Activated CD4-positive, alpha-beta T cell treated with anti-CD3 and anti-CD28 coated beads, Interleukin-2, amount 50 U/mL, for 48 hours (primary cell): ENCODE results near the gene ARGFX.
"Not testable (repeated sequence)": the region's sequence is repeated elsewhere in the genome, so short reads cannot be mapped to it uniquely, and the experiment has no call there.

Source experiments
- DNase-seq, 2 experiments: peaks; one replicate each; pipeline ENCODE4 v3.0.0-alpha.2; 2020

ARGFX gene

DNA sequence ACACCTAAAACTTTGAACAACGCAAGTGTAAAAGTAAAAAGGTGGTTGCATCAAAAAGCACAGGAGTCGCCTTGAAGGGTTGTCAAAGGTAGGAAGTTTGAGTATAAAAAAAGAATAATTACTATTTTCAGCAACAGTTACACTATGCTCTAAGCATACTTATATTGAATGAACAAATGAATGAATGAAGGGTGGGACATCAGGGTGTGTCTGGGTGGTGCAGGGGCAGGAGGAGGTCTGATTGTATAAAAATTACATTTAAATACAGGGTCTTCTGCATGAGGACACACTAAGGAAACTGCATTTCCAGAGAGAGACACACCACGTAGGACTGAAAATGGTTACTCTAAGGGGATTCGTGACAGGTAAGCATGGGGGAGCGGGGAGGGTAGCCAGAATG lies at the start of gene ARGFX:
Gene ARGFX (plus strand): TSS at position 301 of the 400 bp plus-strand sequence. CDS start 2,765 bp downstream, outside the sequence.
- no peak for DNase-seq

DNA sequence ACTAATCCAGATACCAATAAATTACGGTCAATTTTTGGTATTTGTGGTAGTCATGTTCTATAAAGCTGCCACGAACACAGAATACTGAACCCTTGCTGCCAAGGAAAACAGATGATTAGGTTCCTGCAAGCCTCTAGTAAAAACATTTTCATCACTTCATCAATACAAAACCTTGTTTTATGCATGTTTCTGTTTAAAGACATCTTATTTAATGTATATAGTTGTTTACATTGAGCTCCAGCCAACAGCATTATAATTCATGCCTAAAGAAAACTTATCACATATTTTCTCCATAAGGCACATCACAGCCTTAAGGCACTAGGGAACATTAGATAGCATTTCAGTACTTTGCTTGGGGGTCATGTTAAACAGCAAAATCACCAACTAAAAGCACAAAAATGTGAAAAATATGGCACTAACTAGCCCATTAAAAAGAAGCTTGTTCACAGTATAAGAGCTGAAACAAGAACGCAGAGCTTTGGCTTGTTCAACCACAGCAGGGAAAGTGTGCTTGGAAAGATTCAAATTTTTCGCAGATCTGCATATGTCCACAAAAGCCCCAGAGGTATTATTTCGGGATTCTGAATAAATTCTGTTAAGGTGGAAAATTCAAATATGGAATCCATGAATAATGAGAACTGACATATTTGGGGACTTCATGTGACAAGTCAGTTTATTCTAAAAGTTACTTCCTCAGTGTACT lies 49.6 kb upstream of the ARGFX start:
- no peak for DNase-seq

DNA sequence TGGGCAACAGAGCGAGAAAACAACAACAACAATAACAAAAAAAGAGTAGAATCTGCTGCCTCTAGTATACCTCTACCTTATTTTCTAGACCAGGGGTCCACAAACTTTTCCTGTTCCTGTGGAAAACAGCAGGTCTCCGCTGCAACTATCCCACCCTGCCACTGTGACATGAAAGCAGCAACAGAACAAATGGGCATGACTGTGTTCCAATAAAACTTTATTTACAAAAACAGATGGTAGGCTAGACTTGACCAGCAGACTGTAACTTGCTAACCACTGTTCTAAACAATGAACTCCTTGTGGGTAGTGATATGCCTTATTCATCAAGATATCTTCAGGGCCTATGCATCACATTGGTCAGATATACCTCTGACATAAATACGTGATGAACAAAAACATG lies 47.2 kb upstream of the ARGFX start:
- DNase-seq = no peak

DNA sequence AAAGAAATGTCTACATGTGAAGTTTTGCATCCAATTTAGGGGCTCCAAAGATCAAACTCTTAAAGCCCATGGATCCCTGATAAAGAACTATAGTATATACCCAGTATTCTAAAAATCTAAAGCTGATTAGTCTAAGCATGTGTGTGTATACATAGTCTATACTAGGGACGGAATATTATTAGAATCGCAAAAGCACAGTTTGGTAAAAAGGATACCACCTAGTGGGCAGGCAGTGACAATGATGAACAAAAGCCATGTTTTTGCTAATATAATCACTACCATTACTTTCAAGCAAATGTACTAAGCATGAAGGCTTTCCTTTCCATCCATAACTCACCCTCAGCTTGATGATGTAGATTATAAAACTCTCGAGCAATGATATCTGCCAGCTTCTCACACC lies 38.4 kb upstream of the ARGFX start:
- DNase-seq = no peak

DNA sequence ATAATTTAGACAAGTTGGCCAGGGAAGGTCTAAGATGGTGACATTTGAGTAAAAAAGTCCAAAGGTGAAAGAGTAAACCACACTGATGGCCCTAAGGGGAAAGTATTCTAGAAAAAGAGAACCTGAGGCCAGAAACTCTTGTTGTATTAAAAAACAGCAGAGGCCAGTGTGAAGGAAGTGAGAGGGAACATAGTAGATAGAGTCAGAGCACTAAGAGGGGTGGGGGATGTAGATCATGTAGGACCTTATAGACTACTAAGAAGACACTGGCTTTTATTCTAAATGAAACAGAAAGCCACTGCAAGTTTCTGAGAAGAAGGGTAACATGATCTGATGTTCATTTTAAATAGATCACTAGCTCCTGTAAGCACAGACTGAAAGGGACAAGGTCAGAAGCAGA lies 36.5 kb upstream of the ARGFX start:
- DNase-seq = no peak

DNA sequence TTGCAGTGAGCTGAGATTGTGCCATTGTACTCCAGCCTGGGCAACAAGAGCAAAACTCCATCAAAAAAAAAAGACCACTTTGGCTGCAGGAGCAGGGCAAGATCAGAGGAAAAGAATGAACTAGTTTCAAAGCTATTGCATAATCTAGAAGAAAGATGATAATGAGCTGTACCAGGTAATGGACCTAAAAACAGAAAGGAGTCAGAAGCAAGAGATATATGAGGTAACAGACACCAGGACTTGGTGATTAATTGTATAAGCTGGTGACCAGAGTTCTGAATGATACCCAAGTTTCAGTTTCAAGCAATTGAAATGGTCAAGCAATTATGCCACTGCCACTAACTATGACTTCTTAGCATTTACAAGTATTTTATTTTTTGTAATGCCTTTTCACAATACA lies 24.8 kb upstream of the ARGFX start:
- DNase-seq = no peak

DNA sequence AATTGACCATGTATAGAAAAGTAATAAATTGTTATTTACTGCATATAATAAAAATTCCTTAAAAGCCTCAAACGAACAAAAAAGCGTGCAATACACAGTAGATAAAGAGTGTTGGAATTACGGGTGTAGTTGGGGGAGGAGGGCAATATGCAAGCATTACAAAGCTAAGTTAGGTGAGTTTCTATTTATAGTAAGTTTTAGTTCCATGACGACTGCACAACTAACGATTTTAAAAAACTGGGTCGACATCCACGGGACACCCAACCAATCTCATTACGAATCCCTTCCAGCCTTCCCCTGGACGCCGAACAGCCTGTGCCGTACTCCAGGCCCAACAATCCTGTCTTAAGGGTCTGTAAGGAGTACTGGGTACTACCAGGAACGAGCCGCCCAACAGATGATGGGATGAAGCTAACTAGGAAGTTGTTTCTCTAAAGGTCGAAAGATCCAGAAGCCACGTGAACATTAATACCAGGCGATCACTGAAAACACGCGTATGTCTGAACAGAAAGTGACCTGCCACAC lies 22.6 kb upstream of the ARGFX start:
- DNase-seq = no peak

DNA sequence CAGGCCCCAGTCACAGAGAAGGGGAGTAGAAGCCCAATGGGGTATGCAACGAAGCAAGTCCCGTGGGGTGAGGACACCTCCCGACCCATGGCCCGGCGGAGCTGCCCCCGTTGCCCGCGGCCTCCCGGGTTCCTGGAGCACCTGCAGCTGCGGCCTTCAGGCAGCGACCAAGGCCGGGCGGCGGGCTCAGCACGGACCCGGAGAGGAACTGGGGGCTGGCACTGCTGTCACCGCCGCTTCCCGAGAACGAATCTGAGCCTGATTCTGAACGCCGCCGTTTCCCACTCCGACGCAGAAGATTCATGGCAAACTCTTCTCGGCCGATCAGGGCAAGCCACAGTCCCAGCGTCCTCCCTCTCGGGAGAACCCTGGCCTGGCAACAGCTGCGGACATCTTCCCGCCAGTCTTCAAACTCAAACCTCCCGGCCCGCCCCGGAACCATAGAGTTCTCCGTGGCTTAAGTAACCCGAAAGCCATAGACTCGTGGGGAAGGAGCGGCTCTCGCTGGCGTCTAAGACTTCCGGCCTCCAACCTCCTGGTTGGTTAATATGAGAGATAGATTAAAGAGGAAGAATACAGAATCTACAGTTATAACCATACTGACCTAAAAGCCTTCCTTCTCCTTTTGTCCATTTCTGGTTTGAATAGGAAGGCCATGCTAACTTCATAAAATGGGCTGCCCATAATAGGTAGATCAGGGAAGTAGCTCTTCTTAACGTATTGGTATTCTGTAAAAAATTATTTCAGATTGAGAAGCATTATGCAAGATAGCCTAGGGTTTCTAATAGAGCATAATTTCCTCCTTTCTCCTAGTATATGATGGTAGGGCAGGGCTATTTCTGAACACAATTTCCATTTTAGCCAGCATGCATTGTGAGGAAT lies 21.9 kb upstream of the ARGFX start, which contains the start of gene POLQ:
Gene POLQ (minus strand): TSS at position 415 of the 882 bp plus-strand sequence. CDS start 111 bp downstream, at position 304.
- peak; percentile 86 to 89 for DNase-seq

DNA sequence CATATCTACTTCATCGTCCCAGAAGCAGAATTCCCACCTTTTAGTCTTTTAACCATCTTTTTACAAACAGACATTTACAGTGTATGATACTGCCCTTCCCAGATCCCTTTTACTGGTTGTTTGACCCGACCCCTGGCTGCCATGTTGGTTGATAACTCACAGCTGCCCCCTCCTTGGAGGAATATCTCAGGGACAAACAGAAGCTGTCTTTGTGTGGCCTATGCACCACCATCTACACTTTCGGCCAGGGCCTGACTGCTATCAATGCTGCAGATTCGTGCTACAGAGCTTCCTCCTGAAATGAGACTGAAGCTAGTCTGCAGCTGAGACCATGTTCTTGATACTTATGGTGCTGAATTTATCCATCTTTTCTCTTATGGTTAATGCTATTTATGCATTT lies 15.4 kb upstream of the ARGFX start:
- no peak for DNase-seq

DNA sequence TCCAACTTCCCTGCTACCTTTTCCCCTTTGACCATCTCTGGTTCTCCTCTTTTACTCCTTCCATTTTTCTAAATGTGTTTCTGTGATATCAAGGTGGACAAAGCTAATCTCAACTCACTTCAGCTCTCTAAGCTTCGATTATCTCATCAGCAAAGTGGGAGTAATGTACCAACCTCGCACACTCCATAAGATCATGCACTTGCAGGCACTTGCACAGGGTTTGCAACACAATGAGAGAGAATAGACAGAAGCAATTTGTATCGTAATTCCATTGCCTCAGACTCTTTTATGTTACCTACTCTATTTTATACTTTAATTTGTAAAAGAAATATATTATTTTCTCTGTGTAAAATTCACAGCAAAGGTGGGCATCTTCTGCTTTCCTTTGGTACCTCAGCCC lies 15.0 kb upstream of the ARGFX start:
- no peak for DNase-seq

DNA sequence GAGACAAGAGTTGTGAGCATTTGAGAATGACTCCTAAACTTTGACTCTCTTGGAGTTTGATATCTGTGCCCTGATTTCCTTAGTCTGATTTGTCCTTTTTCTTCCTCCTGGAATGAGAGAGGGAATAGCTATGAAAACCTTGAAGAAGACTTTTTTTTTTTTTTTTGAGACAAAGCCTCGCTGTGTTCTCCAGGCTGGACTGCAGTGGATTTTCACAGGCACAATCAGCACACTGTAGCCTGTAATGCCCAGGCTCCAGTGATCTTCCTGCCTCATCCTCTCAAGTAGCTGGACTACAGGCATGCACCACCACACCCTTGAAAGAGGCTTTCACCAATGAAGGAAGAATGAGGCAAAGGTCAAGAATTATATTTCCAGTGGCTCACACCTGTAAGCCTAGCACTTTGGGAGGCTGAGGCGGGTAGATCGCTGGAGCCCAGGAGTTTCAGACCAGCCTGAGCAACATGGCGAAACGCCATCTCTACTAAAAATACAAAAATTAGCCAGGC lies 10.3 kb upstream of the ARGFX start:
- DNase-seq = no peak

DNA sequence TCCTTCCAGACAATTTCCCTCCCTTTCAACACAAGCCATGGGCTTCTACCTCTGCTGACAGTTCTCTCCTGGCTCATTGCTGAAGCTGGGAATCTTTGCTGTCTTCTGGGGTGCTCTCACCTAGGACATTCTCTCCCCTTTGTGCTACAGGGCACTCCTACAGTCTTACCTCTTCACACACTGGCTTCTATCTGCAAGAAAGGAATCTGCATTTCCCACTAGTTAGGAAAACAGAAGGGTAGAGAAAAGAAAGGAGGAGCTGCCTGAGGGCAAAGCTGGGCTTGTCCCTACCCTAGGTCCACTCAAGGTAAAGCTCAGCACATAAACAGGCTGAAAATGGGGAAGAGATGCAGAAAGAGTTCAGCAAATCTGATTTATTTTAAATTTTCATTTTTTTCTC lies 5.6 kb upstream of the ARGFX start:
- DNase-seq = no peak

DNA sequence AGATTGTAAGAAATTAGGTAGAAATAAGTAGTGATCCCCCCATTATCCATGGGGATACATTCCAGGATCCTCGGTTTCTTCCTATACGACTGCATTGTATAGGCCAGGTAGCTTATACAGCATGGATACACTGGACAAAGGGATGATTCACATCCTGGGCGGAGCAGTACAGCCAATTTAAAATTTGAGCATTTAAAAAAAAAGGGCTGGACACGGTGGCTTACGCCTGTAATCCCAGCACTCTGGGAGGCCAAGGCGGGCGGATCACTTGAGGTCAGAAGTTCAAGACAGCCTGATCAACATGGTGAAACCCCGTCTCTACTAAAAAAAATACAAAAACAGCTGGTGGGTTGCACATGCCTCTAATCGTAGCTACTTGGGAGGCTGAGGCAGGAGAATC lies 976 bp upstream of the ARGFX start:
- DNase-seq = no peak

DNA sequence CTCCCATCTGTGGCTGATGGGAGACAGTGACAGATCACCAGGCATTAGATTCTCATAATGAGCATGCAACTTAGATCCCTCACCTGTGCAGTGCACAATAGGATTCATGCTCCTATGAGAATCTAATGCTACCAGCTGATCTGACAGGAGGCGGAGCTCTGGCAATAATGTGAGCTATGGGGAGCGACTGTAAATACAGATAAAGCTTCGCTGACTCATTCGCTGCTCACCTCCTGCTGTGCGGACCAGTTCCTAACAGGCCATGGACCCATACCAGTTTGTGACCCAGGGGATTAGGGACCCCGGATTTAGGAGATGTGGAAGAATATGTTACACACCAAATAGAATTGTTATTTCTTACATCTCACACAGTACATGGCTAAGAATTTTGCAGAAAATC lies 6.7 kb downstream of the ARGFX start:
- no peak for DNase-seq

DNA sequence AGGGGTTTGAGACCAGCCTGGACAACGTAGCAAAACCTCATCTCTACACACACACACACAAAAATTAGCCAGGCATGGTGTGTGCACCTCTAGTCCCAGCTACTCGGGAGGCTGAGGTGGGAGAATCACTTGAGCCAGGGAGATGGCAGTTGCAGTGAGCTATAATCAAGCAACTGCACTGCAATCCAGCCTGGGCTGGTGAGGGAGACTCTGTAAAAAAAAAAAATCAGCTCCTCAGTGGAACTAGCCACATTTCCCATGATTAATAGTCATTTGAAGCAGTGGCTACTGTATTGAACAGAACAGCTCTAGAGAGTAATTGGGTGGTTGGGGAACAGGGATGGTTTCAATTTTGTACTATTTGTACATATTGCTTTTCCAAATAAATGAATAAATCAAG lies 13.9 kb downstream of the ARGFX start:
- no peak for DNase-seq

DNA sequence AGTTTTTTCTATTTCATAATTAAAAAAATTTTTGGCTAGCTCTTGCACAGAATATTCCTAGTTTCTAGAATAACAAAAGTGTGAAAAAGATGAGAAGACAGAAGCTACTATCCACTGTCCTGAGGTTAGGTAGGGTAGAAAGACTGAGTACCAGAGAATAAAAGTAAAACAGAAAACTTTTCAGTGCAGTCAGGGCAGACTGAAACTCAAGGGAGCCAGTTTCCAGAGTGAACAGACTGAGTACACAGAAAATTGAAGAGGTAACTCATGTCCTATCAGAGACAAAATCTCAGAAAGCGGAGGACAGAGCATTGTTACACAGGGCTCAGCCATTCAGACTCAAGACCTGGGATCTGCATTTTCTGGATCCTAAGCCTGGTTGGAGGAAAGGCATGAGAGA lies 16.7 kb downstream of the ARGFX start:
- no peak for DNase-seq

DNA sequence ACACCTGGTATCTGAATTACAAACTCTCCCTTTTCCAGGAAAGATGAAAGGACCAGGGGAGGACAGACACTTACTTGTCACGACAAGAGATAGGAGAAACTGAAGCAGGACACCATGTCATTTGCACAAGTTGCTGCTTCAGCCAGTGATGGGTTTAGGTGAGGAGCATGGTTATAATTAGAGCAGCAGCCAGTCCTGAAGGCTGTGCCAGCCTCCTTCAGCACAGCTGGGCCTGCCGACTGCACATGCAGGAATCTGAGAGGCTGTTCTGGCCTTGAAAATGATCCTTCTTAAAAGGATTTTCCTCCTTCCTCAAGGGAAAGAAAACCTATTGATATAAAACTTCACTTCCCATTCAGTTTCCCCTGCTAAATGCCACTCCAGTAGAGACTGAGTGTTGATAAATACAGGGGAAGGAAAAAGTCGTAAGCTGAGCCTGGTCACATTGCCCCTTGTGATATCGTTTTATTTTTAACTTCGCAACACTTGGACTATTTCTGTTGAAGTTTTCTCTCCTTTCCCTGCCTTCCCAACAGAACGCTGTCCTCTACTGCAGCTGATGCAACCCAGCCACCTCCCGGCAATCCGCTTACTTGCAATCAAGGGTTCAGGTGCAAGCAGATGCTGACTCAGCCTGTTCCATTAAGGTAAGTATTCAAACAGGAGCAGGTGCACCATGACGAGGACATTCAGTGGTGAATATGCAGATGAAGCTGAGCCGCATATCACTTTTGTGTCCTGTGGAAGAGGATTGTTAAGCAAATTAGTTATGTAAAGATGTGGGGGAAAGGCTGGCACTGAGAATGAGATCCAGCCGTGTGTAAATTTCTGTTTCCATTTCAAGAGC lies 25.3 kb downstream of the ARGFX start, which contains the start of gene FBXO40:
Gene FBXO40 (plus strand): TSS at position 524 of the 847 bp plus-strand sequence. CDS start 27,197 bp downstream, outside the sequence.
- no peak for DNase-seq

DNA sequence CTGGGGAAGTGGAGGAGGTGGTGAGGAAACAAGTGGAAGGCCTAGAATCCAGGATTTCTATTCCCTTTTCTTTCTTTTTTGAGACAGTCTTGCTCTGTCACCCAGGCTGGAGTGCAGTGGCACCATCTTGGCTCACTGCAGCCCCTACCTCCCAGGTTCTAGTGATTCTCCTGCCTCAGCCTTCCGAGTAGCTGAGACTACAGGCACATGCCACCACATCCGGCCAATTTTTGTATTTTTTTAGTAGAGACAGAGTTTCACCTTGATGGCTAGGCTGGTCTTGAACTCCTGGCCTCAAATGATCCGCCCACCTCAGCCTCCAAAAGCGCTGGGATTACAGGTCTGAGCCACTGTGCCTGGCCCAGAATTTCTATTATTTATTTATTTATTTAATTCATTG lies 26.1 kb downstream of the ARGFX start:
- not testable (repeated sequence) for DNase-seq

DNA sequence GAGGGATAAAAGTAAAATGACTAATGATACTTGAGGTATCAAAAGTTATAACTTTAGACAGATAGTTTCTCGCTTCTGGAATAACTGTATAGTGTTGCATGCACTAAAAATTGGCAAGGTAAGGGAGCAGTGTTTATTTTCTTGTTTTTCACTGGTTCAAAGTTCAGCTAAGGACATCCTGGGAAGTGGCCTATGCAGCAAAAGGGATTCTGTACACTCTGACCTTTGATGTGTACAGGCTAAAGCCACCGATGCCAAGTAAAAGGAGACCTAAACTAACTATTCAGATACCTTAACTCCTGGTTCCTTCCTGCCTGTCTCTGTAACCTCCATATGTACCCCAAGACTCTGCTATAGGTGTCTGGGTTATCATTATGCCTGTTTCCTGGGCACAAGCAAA lies 27.1 kb downstream of the ARGFX start:
- DNase-seq = no peak

DNA sequence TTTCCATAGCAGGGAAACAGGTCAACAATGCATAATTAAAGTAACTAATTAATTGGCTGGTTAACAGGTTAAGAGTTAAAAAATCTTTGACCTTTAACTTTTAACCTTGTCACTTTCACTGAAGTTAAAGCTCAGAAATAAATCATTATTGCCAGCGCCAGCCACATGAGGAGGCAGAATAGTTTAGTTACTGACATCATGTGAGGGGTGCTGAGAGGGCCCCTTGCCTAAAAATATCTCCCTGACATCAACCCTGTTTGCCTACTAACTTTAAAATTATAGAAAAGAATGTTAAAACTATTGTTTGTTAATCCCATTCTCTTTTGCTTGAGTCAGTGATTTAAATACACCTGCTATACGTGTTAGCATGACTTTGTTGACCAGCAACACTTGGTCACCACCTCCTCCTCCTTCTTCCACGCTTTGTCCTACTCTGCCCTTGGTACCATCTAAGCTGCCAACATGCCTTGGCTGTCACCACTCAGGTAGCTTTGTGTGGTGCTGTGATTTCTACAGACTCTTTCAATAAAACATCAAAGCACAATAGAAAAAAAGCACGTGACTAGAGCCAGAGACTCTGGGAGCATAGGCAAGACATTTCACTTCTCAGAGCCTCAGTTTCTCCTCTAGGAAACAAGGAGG lies 28.1 kb downstream of the ARGFX start:
- no peak for DNase-seq

DNA sequence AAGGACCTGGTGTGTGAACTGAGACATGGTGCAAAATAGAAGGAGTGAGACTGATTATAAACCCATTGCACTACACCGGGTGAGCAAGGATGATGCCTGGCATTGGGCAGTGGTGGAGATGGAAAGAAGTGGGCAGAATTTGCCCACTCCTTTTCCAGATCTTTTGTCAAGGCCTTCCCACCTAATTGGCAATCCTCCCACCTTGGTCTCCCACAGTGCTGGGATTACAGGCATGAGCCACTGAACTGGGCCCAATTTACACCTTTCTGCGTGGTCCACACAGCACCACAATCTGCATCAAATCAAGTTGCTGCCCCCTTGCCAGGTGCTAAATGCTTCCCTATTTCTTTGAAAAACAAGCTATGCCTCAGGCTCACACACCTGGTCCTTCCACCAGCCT lies 30.8 kb downstream of the ARGFX start:
- no peak for DNase-seq

DNA sequence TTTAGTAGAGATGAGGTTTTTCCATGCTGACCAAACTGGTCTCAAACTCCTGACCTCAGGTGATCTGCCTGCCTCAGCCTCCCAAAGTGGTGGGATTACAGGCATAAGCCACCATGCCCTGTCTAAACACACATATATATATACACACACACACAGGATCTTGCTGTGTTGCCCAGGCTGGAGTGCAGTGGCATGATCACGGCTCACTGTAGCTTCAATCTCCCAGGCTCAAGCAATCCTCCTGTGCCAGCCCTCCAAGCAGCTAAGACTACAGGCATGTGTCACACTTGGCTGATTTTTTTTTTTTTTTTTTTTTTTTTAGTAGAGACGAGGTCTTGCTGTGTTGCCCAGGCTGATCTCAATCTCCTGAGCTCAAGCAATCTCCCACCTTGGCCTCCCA lies 32.2 kb downstream of the ARGFX start:
- not testable (repeated sequence) for DNase-seq
